IMR-90 (cell line): ENCODE measurements around the gene HOXA13. TPM values are rescaled to one million over a fixed set of nuclear protein-coding genes. Genes with fewer than 3 reads are reported as not detected.

Experiments
- ATAC-seq: fragments of 200-7000 bp; cut with Tn5 transposase; 2 replicates; pipeline ENCODE4 v1.9.1; 2020; ENCODE audit warnings: low read depth, mild to moderate bottlenecking, moderate library complexity
- BruUV-seq: library from RNA; stranded (reverse); fragments of 400-500 nt; replicated peaks from 2 replicates; lab custom pipeline; 2021; lab: Mats Ljungman, UMichigan
- CTCF ChIA-PET: fragments of 300-600 bp; formaldehyde crosslinking; extraction: SDS; loops from one replicate; lab custom pipeline; 2021; ENCODE audit warnings: antibody characterized with exemption; lab: Yijun Ruan, JAX
- POLR2A ChIA-PET: fragments of 300-600 bp; sonication (Branson Sonifier 250); formaldehyde crosslinking; loops from one replicate; lab custom pipeline; 2022; ENCODE audit warnings: antibody characterized with exemption; ENCODE audit not compliant: unreplicated experiment; lab: Charles Lee
- DNase-seq: peaks from one replicate; pipeline ENCODE4 v3.0.0; 2013
- H2AFZ ChIP-seq: replicated peaks from 2 replicates; pipeline ENCODE3; 2013; ENCODE audit warnings: low read length, mild to moderate bottlenecking; ENCODE audit not compliant: poor library complexity
- H2AK5ac ChIP-seq: 2 replicates; pipeline ENCODE4 v1.6.1; 2013; ENCODE audit warnings: low read depth, low read length, inconsistent platforms
- H2AK9ac ChIP-seq: replicated peaks from 2 replicates; pipeline ENCODE3; 2013; ENCODE audit warnings: mild to moderate bottlenecking, low read depth, low read length, moderate library complexity; ENCODE audit not compliant: poor library complexity
- H2BK120ac ChIP-seq: 2 replicates; pipeline ENCODE4 v1.6.1; 2013; ENCODE audit warnings: low read depth, low read length, inconsistent platforms
- H2BK15ac ChIP-seq: 3 replicates; pipeline ENCODE4 v1.6.1; 2013; ENCODE audit warnings: low read depth, low read length, inconsistent platforms
- H2BK20ac ChIP-seq: 2 replicates; pipeline ENCODE4 v1.6.1; 2013; ENCODE audit warnings: low read depth, mild to moderate bottlenecking, inconsistent platforms, low read length, moderate library complexity
- H2BK5ac ChIP-seq: 2 replicates; pipeline ENCODE4 v1.6.1; 2013; ENCODE audit warnings: mild to moderate bottlenecking, low read depth, low read length, inconsistent platforms; ENCODE audit not compliant: poor library complexity, severe bottlenecking
- H3K14ac ChIP-seq: replicated peaks from 2 replicates; pipeline ENCODE4 v1.6.1; 2013; ENCODE audit warnings: low read depth, low read length, inconsistent platforms
- H3K18ac ChIP-seq: 2 replicates; pipeline ENCODE4 v1.6.1; 2013; ENCODE audit warnings: low read depth, low read length, control low read depth
- H3K23ac ChIP-seq: 2 replicates; pipeline ENCODE4 v1.6.1; 2013; ENCODE audit warnings: low read depth, low read length, inconsistent platforms
- H3K27ac ChIP-seq: 2 replicates; pipeline ENCODE4 v1.5.1; 2013; ENCODE audit warnings: mild to moderate bottlenecking, control low read depth, low read length; ENCODE audit not compliant: insufficient read depth
- H3K27me3 ChIP-seq: 2 replicates; pipeline ENCODE4 v1.6.1; 2013; ENCODE audit warnings: low read length; ENCODE audit not compliant: control insufficient read depth, insufficient read depth
- H3K36me3 ChIP-seq: 2 replicates; pipeline ENCODE4 v1.6.1; 2013; ENCODE audit warnings: low read length, mixed read lengths; ENCODE audit not compliant: control insufficient read depth, insufficient read depth
- H3K4ac ChIP-seq: 2 replicates; pipeline ENCODE4 v1.6.1; 2013; ENCODE audit warnings: low read depth, low read length, inconsistent platforms
- H3K4me1 ChIP-seq: 2 replicates; pipeline ENCODE4 v1.6.1; 2013; ENCODE audit warnings: low read length, mixed read lengths; ENCODE audit not compliant: control insufficient read depth, insufficient read depth
- H3K4me2 ChIP-seq: 2 replicates; pipeline ENCODE4 v1.6.1; 2013; ENCODE audit warnings: low read depth, mild to moderate bottlenecking, control low read depth, low read length, moderate library complexity
- H3K4me3 ChIP-seq: 2 replicates; pipeline ENCODE4 v1.5.1; 2013; ENCODE audit warnings: low read depth, mild to moderate bottlenecking, control low read depth, low read length, moderate library complexity; ENCODE audit not compliant: insufficient read depth
- H3K56ac ChIP-seq: 2 replicates; pipeline ENCODE4 v1.6.1; 2013; ENCODE audit warnings: low read length, inconsistent platforms; ENCODE audit not compliant: insufficient read depth; ENCODE audit errors: extremely low read depth
- H3K79me1 ChIP-seq, 2 experiments: 2 replicates each; pipeline ENCODE4 v1.6.1; 2013; ENCODE audit warnings: low read length in 2 of 2, inconsistent platforms in 1 of 2, low read depth in 1 of 2
- H3K9ac ChIP-seq: 2 replicates; pipeline ENCODE4 v1.6.1; 2013; ENCODE audit warnings: low read depth, low read length, control low read depth
- H3K9me1 ChIP-seq: 2 replicates; pipeline ENCODE4 v1.6.1; 2013; ENCODE audit warnings: low read length, inconsistent platforms; ENCODE audit not compliant: insufficient read depth
- H3K9me3 ChIP-seq: 2 replicates; pipeline ENCODE4 v1.6.1; 2013; ENCODE audit warnings: low read length; ENCODE audit not compliant: control insufficient read depth, insufficient read depth
- H4K20me1 ChIP-seq: 2 replicates; pipeline ENCODE4 v1.6.1; 2013; ENCODE audit warnings: low read length, inconsistent platforms; ENCODE audit not compliant: insufficient read depth
- H4K5ac ChIP-seq: 2 replicates; pipeline ENCODE4 v1.6.1; 2013; ENCODE audit warnings: mild to moderate bottlenecking, low read depth, low read length, control low read depth
- H4K8ac ChIP-seq, 2 experiments: 2 replicates each; pipeline ENCODE4 v1.6.1; 2013; ENCODE audit warnings: low read depth in 2 of 2, low read length in 2 of 2, control low read depth in 1 of 2, inconsistent platforms in 1 of 2
- H4K91ac ChIP-seq: 2 replicates; pipeline ENCODE4 v1.6.1; 2013; ENCODE audit warnings: low read depth, low read length, inconsistent platforms; ENCODE audit not compliant: insufficient read depth
- CEBPB ChIP-seq: IDR thresholded peaks from 2 replicates; pipeline ENCODE4 v1.6.1; 2012; ENCODE audit warnings: low read depth, low read length, improper control_type of control experiment
- CHD1 ChIP-seq: IDR thresholded peaks from 2 replicates; pipeline ENCODE4 v1.6.1; 2012; ENCODE audit warnings: low read depth, low read length, improper control_type of control experiment
- CTCF ChIP-seq: conservative IDR thresholded peaks from 2 replicates; pipeline ENCODE4 v1.5.1; 2012; ENCODE audit warnings: mild to moderate bottlenecking, low read depth, low read length, improper control_type of control experiment
- FOS ChIP-seq: fragments of 150-350 bp; IDR thresholded peaks from 2 replicates; pipeline ENCODE4 v1.6.1; 2016; ENCODE audit warnings: low read depth, low read length
- MAFK ChIP-seq: IDR thresholded peaks from 2 replicates; pipeline ENCODE4 v1.6.1; 2012; ENCODE audit warnings: low read depth, low read length, improper control_type of control experiment
- MAZ ChIP-seq: IDR thresholded peaks from 2 replicates; pipeline ENCODE4 v1.6.1; 2012; ENCODE audit warnings: low read depth, mild to moderate bottlenecking, low read length, improper control_type of control experiment, moderate library complexity, borderline replicate concordance
- MXI1 ChIP-seq: IDR thresholded peaks from 2 replicates; pipeline ENCODE4 v1.6.1; 2012; ENCODE audit warnings: low read depth, mild to moderate bottlenecking, low read length, moderate library complexity, borderline replicate concordance
- RFX5 ChIP-seq: IDR thresholded peaks from 2 replicates; pipeline ENCODE4 v1.8.0; 2012; ENCODE audit warnings: low read depth, mild to moderate bottlenecking, low read length, moderate library complexity
- SMC3 ChIP-seq: fragments of 150-350 bp; IDR thresholded peaks from 2 replicates; pipeline ENCODE4 v1.6.1; 2016; ENCODE audit warnings: low read depth, mild to moderate bottlenecking, antibody characterized with exemption, low read length, moderate library complexity
- WGBS, 2 experiments: methylation state at CpG; one replicate each; pipeline versions ENCODE4 v1.1.5 to v1.1.7; 2013; ENCODE audit warnings: missing lambda C conversion rate in 2 of 2; ENCODE audit not compliant: insufficient read length in 1 of 2; ENCODE audit errors: extremely low coverage in 2 of 2; 5-methylcytosine and 5-hydroxymethylcytosine counted together
- dilution Hi-C: fragments of 300-500 bp; cut with HindIII; formaldehyde crosslinking; loops from one replicate; pipeline ENCODE4 v1.14.3; 2018; ENCODE audit warnings: low sequenced_read_pairs; ENCODE audit not compliant: unreplicated experiment
- in situ Hi-C: fragments of 300-500 bp; cut with MboI; formaldehyde crosslinking; loops from 3 replicates; pipeline ENCODE4 v1.14.3; 2019; ENCODE audit warnings: low sequenced_read_pairs, inconsistent platforms, mixed read lengths
- intact Hi-C: fragments of 100-400 bp; cut with micrococcal nuclease; formaldehyde crosslinking; loops from 2 replicates; pipeline ENCODE4 v1.10.0; 2022
- polyA plus RNA-seq, 3 experiments: library from polyadenylated mRNA; depleted of rRNA; stranded (reverse); fragments of >200 nt; gene quantifications; 2 replicates each; pipeline ENCODE4 v1.2.3, GENCODE V29; 2012; ENCODE audit warnings: low replicate concordance in 1 of 3
- total RNA-seq: library from RNA; depleted of rRNA; stranded (reverse); fragments of >200 nt; gene quantifications from 2 replicates; pipeline ENCODE4 v1.2.3, GENCODE V29; 2012

HOXA13 gene
- total and polyA plus RNA-seq, 2 of the 4 experiments (the other 2 are of a cell fraction): not detected

- Histone ChIP-seq H2AFZ (no peak overlapping the region), H3K4me2 (no peak overlapping the region), H3K36me3 (no peaks in the 10 kb centered on the region), H3K9ac (no peak overlapping the region), H3K14ac (no peak overlapping the region), H3K4ac (no peak overlapping the region), H2BK15ac (no peak overlapping the region), H4K20me1 (no peaks in the 10 kb centered on the region), H3K4me1 (no peaks in the 10 kb centered on the region; the same call in 1 of the 2 replicates), H3K56ac (no peak overlapping the region), H2AK9ac (no peak overlapping the region), H4K8ac (no peak overlapping the region), H2AK5ac (no peak overlapping the region), H4K5ac (no peak overlapping the region), H2BK5ac (no peak overlapping the region), H2BK20ac (no peak overlapping the region), H3K23ac (no peak overlapping the region), H2BK120ac (no peak overlapping the region), H3K4me3 (no peak overlapping the region), H3K79me1 (no peaks in the 10 kb centered on the region), H4K91ac (no peak overlapping the region), H3K27ac (no peak overlapping the region), H3K9me3 (peaks cover 24% of the 10 kb centered on the region), H3K27me3 (peaks cover 100% of the 10 kb centered on the region), H3K9me1 (no peaks in the 10 kb centered on the region), H3K18ac (no peak overlapping the region)
- CTCF ChIA-PET: no interaction called here
- DNase-seq: no peak
- in situ Hi-C loops (no loop called here), dilution Hi-C loops (no loop called here), intact Hi-C loops (no loop called here)
- no peak for ATAC-seq
- POLR2A ChIA-PET: no interaction called here
- BruUV-seq: no TSS peak
- no CpG with 5 or more reads among the region's 4 CpGs for WGBS, 2 experiments
- TF ChIP-seq CTCF (no peak), SMC3 (no peak), MXI1 (no peak), RFX5 (no peak), CHD1 (no peak), MAZ (no peak), FOS (no peak), MAFK (no peak), CEBPB (no peak)
Observed at GRCh38 chr7:27247452-27248426, 47.8 kb upstream of the HOXA13 start.
